Neural cell (in vitro differentiated cells): Measurements from ENCODE around the gene PSME3IP1. TPM values are rescaled to one million over a fixed set of nuclear protein-coding genes. Genes with fewer than 3 reads are reported as not detected.
A peak's percentile ranks its signal among the peaks of the same experiment; 100 is the strongest.

ENCODE experiments used
- H2AFZ ChIP-seq: fragments of 200-600, 300-800 bp; sonication (generic), shearing (Covaris generic); 2 replicates; pipeline ENCODE4 v1.6.0; 2014; ENCODE audit warnings: low read depth, mild to moderate bottlenecking, antibody characterized with exemption, low read length, moderate library complexity
- H3F3A ChIP-seq: fragments of 200-600 bp; shearing (Covaris generic); 2 replicates; pipeline ENCODE4 v1.6.1; 2016; ENCODE audit warnings: mild to moderate bottlenecking, moderate library complexity, mixed read lengths, antibody characterized with exemption, low read length; ENCODE audit not compliant: insufficient read depth, poor library complexity, severe bottlenecking
- H3K27ac ChIP-seq: fragments of 200-600, 300-800 bp; sonication (generic), shearing (Covaris generic); 2 replicates; pipeline ENCODE4 v1.5.1; 2014; ENCODE audit warnings: mild to moderate bottlenecking, low read length, moderate library complexity
- H3K27me3 ChIP-seq: fragments of 300-800, 200-600 bp; sonication (generic), shearing (Covaris generic); 2 replicates; pipeline ENCODE4 v1.6.0; 2014; ENCODE audit warnings: mild to moderate bottlenecking, low read depth, low read length, moderate library complexity; ENCODE audit not compliant: insufficient read depth
- H3K36me3 ChIP-seq: fragments of 300-800, 200-600 bp; sonication (generic), shearing (Covaris generic); 2 replicates; pipeline ENCODE4 v1.5.1; 2014; ENCODE audit warnings: mild to moderate bottlenecking, antibody characterized with exemption, low read length, moderate library complexity; ENCODE audit not compliant: insufficient read depth
- H3K4me2 ChIP-seq: fragments of 300-800, 200-600 bp; sonication (generic), shearing (Covaris generic); 2 replicates; pipeline ENCODE4 v1.6.0; 2014; ENCODE audit warnings: mild to moderate bottlenecking, low read length
- H3K4me3 ChIP-seq: fragments of 300-800, 200-600 bp; sonication (generic), shearing (Covaris generic); 2 replicates; pipeline ENCODE4 v1.5.1; 2014; ENCODE audit warnings: mild to moderate bottlenecking, low read length, moderate library complexity
- H3K79me2 ChIP-seq: fragments of 200-600 bp; shearing (Covaris generic); replicated peaks from 2 replicates; pipeline ENCODE4 v1.6.0; 2014; ENCODE audit warnings: mild to moderate bottlenecking, low read length, moderate library complexity; ENCODE audit not compliant: insufficient read depth
- H3K9ac ChIP-seq: fragments of 300-800, 200-600 bp; sonication (generic), shearing (Covaris generic); 2 replicates; pipeline ENCODE4 v1.6.1; 2016; ENCODE audit warnings: mild to moderate bottlenecking, low read length, mixed read lengths
- H3K9me2 ChIP-seq: fragments of 200-600 bp; shearing (Covaris generic); 2 replicates; pipeline ENCODE4 v1.6.1; 2016; ENCODE audit warnings: mild to moderate bottlenecking, low read length, mixed read lengths; ENCODE audit not compliant: insufficient read depth
- H3K9me3 ChIP-seq: fragments of 200-600, 300-800 bp; sonication (generic), shearing (Covaris generic); 2 replicates; pipeline ENCODE4 v1.6.1; 2016; ENCODE audit warnings: mild to moderate bottlenecking, mixed run types, low read length, moderate library complexity, mixed read lengths
- H4K20me1 ChIP-seq: fragments of 200-600 bp; shearing (Covaris generic); 2 replicates; pipeline ENCODE4 v1.6.1; 2016; ENCODE audit warnings: mild to moderate bottlenecking, mixed run types; ENCODE audit not compliant: insufficient read depth
- EP300 ChIP-seq: fragments of 450-650 bp; conservative IDR thresholded peaks from 2 replicates; pipeline ENCODE4 v1.6.1; 2014; ENCODE audit warnings: antibody characterized with exemption, mild to moderate bottlenecking, moderate library complexity; ENCODE audit not compliant: poor library complexity, severe bottlenecking
- EZH2 ChIP-seq: fragments of 200-600, 300-800 bp; shearing (Covaris generic), sonication (generic); IDR thresholded peaks from 2 replicates; pipeline ENCODE4 v1.6.1; 2014; ENCODE audit warnings: antibody characterized with exemption, low read length, borderline replicate concordance, mild to moderate bottlenecking; ENCODE audit not compliant: insufficient read depth, poor library complexity, severe bottlenecking
- MXI1 ChIP-seq: fragments of 450-650 bp; conservative IDR thresholded peaks from 2 replicates; pipeline ENCODE4 v1.6.1; 2014; ENCODE audit warnings: antibody characterized with exemption, mild to moderate bottlenecking; ENCODE audit not compliant: poor library complexity, severe bottlenecking
- POLR2AphosphoS5 ChIP-seq: IDR thresholded peaks from 2 replicates; pipeline ENCODE4 v1.6.1; 2012
- RAD21 ChIP-seq: fragments of 450-650 bp; conservative IDR thresholded peaks from 2 replicates; pipeline ENCODE4 v1.6.1; 2014; ENCODE audit warnings: antibody characterized with exemption, mild to moderate bottlenecking, moderate library complexity
- SMC3 ChIP-seq: fragments of 450-650 bp; conservative IDR thresholded peaks from 2 replicates; pipeline ENCODE4 v1.6.1; 2014; ENCODE audit warnings: antibody characterized with exemption, mild to moderate bottlenecking, moderate library complexity; ENCODE audit not compliant: poor library complexity
- TAF1 ChIP-seq: IDR thresholded peaks from 2 replicates; pipeline ENCODE4 v1.6.1; 2012; ENCODE audit warnings: low read depth
- polyA plus RNA-seq: library from polyadenylated mRNA; depleted of rRNA; stranded (reverse); fragments of >200 nt; gene quantifications from 2 replicates; pipeline ENCODE4 v1.2.3, GENCODE V29; 2014
- TF ChIP-seq, protein P1 (sequence below): fragments of 450-650 bp; IDR thresholded peaks from 2 replicates; pipeline ENCODE4 v1.5.1; 2014; ENCODE audit warnings: antibody characterized with exemption, mild to moderate bottlenecking, moderate library complexity; ENCODE audit not compliant: poor library complexity, severe bottlenecking
- TF ChIP-seq, protein P2 (sequence below): IDR thresholded peaks from 2 replicates; pipeline ENCODE4 v1.6.1; 2012; ENCODE audit warnings: borderline replicate concordance

PSME3IP1 gene
- polyA plus RNA-seq, 1 donor from 2014 or later = 167 TPM

DNA sequence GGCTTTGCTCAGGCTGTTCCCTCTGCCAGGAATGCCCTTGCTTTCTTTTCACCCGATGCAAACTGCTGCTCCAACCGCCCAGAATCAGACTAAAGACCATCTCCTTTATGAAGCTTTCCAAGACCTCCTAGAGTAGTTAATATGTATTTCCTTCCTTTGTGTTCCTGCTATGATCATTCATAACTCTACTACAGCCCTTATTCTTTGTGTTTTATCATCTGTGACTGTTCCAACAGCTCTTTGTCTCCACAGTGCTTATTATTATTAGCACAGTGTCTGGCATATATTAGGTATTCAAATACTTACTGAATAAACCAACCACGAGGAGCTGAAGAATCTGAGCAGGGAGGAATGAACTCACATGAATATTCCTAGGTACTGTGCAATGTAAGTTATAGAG, 7.6 kb downstream of the PSME3IP1 start:
- Histone ChIP-seq H3K4me2 (no peak overlapping the region), H3K9ac (peak overlapping the region; percentile 11), H3K79me2 (peaks cover 44% of the 10 kb centered on the region), H4K20me1 (no peaks in the 10 kb centered on the region), H3K27ac (peak overlapping the region; percentile 54), H3K36me3 (no peaks in the 10 kb centered on the region), H3K4me3 (peak overlapping the region; percentile 3), H3K9me3 (no peaks in the 10 kb centered on the region), H3K9me2 (no peaks in the 10 kb centered on the region), H3K27me3 (no peaks in the 10 kb centered on the region), H3F3A (no peaks in the 10 kb centered on the region), H2AFZ (no peak overlapping the region)
- TF ChIP-seq EP300 (no peak), SMC3 (no peak), EZH2 (no peak)
- TF ChIP-seq, protein P1, sequence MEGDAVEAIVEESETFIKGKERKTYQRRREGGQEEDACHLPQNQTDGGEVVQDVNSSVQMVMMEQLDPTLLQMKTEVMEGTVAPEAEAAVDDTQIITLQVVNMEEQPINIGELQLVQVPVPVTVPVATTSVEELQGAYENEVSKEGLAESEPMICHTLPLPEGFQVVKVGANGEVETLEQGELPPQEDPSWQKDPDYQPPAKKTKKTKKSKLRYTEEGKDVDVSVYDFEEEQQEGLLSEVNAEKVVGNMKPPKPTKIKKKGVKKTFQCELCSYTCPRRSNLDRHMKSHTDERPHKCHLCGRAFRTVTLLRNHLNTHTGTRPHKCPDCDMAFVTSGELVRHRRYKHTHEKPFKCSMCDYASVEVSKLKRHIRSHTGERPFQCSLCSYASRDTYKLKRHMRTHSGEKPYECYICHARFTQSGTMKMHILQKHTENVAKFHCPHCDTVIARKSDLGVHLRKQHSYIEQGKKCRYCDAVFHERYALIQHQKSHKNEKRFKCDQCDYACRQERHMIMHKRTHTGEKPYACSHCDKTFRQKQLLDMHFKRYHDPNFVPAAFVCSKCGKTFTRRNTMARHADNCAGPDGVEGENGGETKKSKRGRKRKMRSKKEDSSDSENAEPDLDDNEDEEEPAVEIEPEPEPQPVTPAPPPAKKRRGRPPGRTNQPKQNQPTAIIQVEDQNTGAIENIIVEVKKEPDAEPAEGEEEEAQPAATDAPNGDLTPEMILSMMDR = no peak

DNA sequence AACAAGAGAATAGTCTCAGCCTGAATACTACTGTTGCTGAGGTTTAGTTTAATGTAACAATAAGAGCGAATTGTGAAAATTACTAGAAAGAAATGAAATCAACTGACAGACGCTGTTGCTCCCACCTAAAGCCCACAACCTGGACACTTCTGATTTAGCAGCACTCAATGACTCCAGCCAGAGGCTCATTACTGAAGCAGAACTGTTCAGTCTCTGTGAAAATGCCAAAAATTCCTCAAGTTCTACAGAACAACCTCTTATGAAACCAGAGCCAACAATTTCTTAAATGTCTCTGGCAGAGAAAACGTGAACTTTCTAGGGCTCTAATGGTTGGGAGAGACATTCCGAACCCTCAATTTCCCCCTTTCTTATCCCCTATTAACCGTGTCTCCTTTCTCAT, 9.9 kb downstream of the PSME3IP1 start:
- Histone ChIP-seq H3K9ac (no peak overlapping the region), H3F3A (no peaks in the 10 kb centered on the region), H3K79me2 (peaks cover 21% of the 10 kb centered on the region), H3K9me2 (no peaks in the 10 kb centered on the region), H3K4me2 (no peak overlapping the region), H4K20me1 (no peaks in the 10 kb centered on the region), H2AFZ (no peak overlapping the region), H3K9me3 (no peaks in the 10 kb centered on the region), H3K27me3 (no peaks in the 10 kb centered on the region), H3K27ac (no peak overlapping the region), H3K36me3 (peaks cover 12% of the 10 kb centered on the region), H3K4me3 (no peak overlapping the region)
- TF ChIP-seq, protein P1 = no peak
- TF ChIP-seq SMC3 = no peak
- TF ChIP-seq POLR2AphosphoS5 = no peak
- TF ChIP-seq TAF1 = no peak
- TF ChIP-seq EZH2 = no peak
- TF ChIP-seq RAD21 = no peak
- TF ChIP-seq EP300 = no peak
- TF ChIP-seq, protein P2, sequence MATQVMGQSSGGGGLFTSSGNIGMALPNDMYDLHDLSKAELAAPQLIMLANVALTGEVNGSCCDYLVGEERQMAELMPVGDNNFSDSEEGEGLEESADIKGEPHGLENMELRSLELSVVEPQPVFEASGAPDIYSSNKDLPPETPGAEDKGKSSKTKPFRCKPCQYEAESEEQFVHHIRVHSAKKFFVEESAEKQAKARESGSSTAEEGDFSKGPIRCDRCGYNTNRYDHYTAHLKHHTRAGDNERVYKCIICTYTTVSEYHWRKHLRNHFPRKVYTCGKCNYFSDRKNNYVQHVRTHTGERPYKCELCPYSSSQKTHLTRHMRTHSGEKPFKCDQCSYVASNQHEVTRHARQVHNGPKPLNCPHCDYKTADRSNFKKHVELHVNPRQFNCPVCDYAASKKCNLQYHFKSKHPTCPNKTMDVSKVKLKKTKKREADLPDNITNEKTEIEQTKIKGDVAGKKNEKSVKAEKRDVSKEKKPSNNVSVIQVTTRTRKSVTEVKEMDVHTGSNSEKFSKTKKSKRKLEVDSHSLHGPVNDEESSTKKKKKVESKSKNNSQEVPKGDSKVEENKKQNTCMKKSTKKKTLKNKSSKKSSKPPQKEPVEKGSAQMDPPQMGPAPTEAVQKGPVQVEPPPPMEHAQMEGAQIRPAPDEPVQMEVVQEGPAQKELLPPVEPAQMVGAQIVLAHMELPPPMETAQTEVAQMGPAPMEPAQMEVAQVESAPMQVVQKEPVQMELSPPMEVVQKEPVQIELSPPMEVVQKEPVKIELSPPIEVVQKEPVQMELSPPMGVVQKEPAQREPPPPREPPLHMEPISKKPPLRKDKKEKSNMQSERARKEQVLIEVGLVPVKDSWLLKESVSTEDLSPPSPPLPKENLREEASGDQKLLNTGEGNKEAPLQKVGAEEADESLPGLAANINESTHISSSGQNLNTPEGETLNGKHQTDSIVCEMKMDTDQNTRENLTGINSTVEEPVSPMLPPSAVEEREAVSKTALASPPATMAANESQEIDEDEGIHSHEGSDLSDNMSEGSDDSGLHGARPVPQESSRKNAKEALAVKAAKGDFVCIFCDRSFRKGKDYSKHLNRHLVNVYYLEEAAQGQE = no peak
- no peak for TF ChIP-seq MXI1
